ENCODE data around the gene CLIP1.

DNA sequence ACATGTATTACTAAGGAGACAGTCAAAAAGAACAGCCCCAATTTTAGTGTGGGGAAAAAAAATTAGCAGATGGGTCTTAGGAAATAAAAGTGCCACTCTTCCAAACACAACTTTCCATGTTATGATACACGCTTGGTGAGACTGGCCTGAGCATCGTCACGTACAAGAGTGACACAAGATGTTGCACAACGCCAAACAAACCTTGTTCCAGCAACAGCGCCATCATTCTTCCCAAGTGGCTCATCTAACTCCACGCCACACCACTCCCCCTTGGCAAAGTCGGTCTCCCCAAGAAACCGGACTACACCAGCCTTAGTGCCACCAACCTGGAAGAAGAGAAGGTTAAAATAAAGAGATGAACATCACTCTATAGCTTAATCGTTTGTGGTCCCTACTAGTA, 58.7 kb downstream of the CLIP1 start:
- no peak for TF ChIP-seq CTCF (IDR thresholded peaks at IDR 0.05; ENCODE audit: insufficient read depth, low read depth, low read length)
- no peak for TF ChIP-seq EZH2 (IDR thresholded peaks at IDR 0.05; ENCODE audit: insufficient read depth, low read length)
